Gastrocnemius medialis (tissue), 4 donors: ENCODE data around the gene MNDA. TPM values are rescaled to one million over a fixed set of nuclear protein-coding genes. Genes with fewer than 3 reads are reported as not detected.

ENCODE experiments used
- ATAC-seq, 2 donors: fragments of 150-250 bp; one replicate each; pipeline ENCODE4 v1.9.1; 2016
- DNase-seq, 2 donors: peaks; one replicate each; pipeline ENCODE4 v3.0.0-alpha.2; 2019
- H3K27ac ChIP-seq, 4 donors: fragments of 200-600 bp; sonication (generic); 1 replicate in 1 of 4; 2 replicates in 3 of 4; pipeline ENCODE4 v1.5.1; 2016 to 2018; ENCODE audit warnings: mild to moderate bottlenecking in 2 of 4, moderate library complexity in 1 of 4
- H3K27me3 ChIP-seq, 3 donors: fragments of 200-600 bp; sonication (generic) in 2 of 3; 1 replicate in 1 of 3; 2 replicates in 2 of 3; pipeline versions ENCODE4 v1.5.1 to v1.6.0; 2016 to 2019; ENCODE audit warnings: mild to moderate bottlenecking in 1 of 3, moderate library complexity in 1 of 3
- H3K36me3 ChIP-seq, 2 donors: fragments of 200-600 bp; sonication (generic) in 1 of 2; one replicate each; pipeline ENCODE4 v1.5.1; 2017 to 2018
- H3K4me1 ChIP-seq, 2 donors: fragments of 200-600 bp; sonication (generic) in 1 of 2; one replicate each; pipeline ENCODE4 v1.5.1; 2016 to 2017; ENCODE audit warnings: mild to moderate bottlenecking in 2 of 2
- H3K4me3 ChIP-seq, 4 donors: fragments of 200-600 bp; sonication (generic) in 3 of 4; 1 replicate in 1 of 4; 2 replicates in 3 of 4; pipeline ENCODE4 v1.5.1; 2016 to 2019; ENCODE audit warnings: mild to moderate bottlenecking in 2 of 4
- H3K9me3 ChIP-seq, 3 donors: fragments of 200-600 bp; sonication (generic) in 2 of 3; 1 replicate in 1 of 3; 2 replicates in 2 of 3; pipeline ENCODE4 v1.5.1; 2016 to 2019
- CTCF ChIP-seq, 5 experiments: fragments of 450-650 bp in 3 of 5; fragments of 200-600 bp in 2 of 5; sonication (generic) in 2 of 5; IDR thresholded peaks in 4 of 5; conservative IDR thresholded peaks in 1 of 5; 1 replicate in 4 of 5; 2 replicates in 1 of 5; pipeline ENCODE4 v1.5.1; 2016 to 2019; ENCODE audit warnings: antibody characterized with exemption in 5 of 5, mild to moderate bottlenecking in 3 of 5, moderate library complexity in 3 of 5
- POLR2A ChIP-seq, 2 donors: fragments of 450-650 bp; IDR thresholded peaks; one replicate each; pipeline ENCODE4 v1.6.1; 2017; ENCODE audit warnings: antibody characterized with exemption in 2 of 2, mild to moderate bottlenecking in 2 of 2, moderate library complexity in 2 of 2
- in situ Hi-C, 4 donors: fragments of 200-750 bp; cut with MboI; loops; one replicate each; pipeline versions ENCODE4 v1.15.0 to v1.8.0; 2017; ENCODE audit warnings: low sequenced_read_pairs in 4 of 4
- intact Hi-C: fragments of 100-400 bp; cut with DNase I; formaldehyde crosslinking; loops from one replicate; pipeline ENCODE4 v1.15.1; 2023; ENCODE audit warnings: low total_unique reads
- total RNA-seq, 4 donors: library from RNA; depleted of rRNA; stranded (reverse); fragments of >200 nt; gene quantifications; one replicate each; pipeline versions ENCODE4 v1.1.0 to v1.2.3, GENCODE V29; 2016

Gene MNDA
- total RNA-seq, 4 donors from 2014 or later = 1.0 to 2.7 (median 2.4) TPM

- no peaks in the 10 kb centered on the region for H3K9me3 ChIP-seq
- ATAC-seq (no peak), DNase-seq (no peak)
- H3K27me3 ChIP-seq = no peaks in the 10 kb centered on the region
- intact Hi-C loops (no loop called here), in situ Hi-C loops (no loop called here)
- H3K36me3 ChIP-seq = no peaks in the 10 kb centered on the region
- H3K27ac ChIP-seq = no peak overlapping the region
- no peaks in the 10 kb centered on the region for H3K4me1 ChIP-seq
- H3K4me3 ChIP-seq = no peak overlapping the region
- TF ChIP-seq POLR2A (IDR thresholded peaks at IDR 0.05) (no peak), CTCF (IDR thresholded peaks at IDR 0.05 in 4 of 5, conservative IDR thresholded peaks at IDR 0.05 in 1 of 5) (no peak)
These were observed 30.6 kb upstream of the MNDA start for GRCh38 chr1:158800526-158800925.

- no peaks in the 10 kb centered on the region for H3K27me3 ChIP-seq
- in situ Hi-C loops (no loop called here), intact Hi-C loops (no loop called here)
- no peaks in the 10 kb centered on the region for H3K36me3 ChIP-seq
- TF ChIP-seq CTCF (IDR thresholded peaks at IDR 0.05 in 4 of 5, conservative IDR thresholded peaks at IDR 0.05 in 1 of 5) (no peak), POLR2A (IDR thresholded peaks at IDR 0.05) (no peak)
- H3K27ac ChIP-seq = no peak overlapping the region
- H3K9me3 ChIP-seq = no peaks in the 10 kb centered on the region
- DNase-seq (no peak), ATAC-seq (no peak)
- no peak overlapping the region for H3K4me3 ChIP-seq
- no peaks in the 10 kb centered on the region for H3K4me1 ChIP-seq
These were observed 29.8 kb upstream of the MNDA start for GRCh38 chr1:158801396-158801795.

GRCh38 chr1:158803678-158804077 lies 27.5 kb upstream of the MNDA start:
- Histone ChIP-seq H3K27me3 (no peaks in the 10 kb centered on the region), H3K36me3 (no peaks in the 10 kb centered on the region), H3K4me1 (no peaks in the 10 kb centered on the region), H3K27ac (no peak overlapping the region), H3K9me3 (no peaks in the 10 kb centered on the region), H3K4me3 (no peak overlapping the region)
- DNase-seq (no peak), ATAC-seq (no peak)
- in situ Hi-C loops (no loop called here), intact Hi-C loops (no loop called here)
- no peak for TF ChIP-seq POLR2A (IDR thresholded peaks at IDR 0.05)
- no peak for TF ChIP-seq CTCF (IDR thresholded peaks at IDR 0.05 in 4 of 5, conservative IDR thresholded peaks at IDR 0.05 in 1 of 5)

- TF ChIP-seq POLR2A (IDR thresholded peaks at IDR 0.05) (no peak), CTCF (IDR thresholded peaks at IDR 0.05 in 4 of 5, conservative IDR thresholded peaks at IDR 0.05 in 1 of 5) (no peak)
- intact Hi-C loops (no loop called here), in situ Hi-C loops (no loop called here)
- ATAC-seq (no peak), DNase-seq (no peak)
- Histone ChIP-seq H3K9me3 (no peaks in the 10 kb centered on the region), H3K4me3 (no peak overlapping the region), H3K36me3 (no peaks in the 10 kb centered on the region), H3K27me3 (no peaks in the 10 kb centered on the region), H3K27ac (no peak overlapping the region), H3K4me1 (no peaks in the 10 kb centered on the region)
These were observed 24.1 kb upstream of the MNDA start for GRCh38 chr1:158806916-158807536.

- Histone ChIP-seq H3K9me3 (no peaks in the 10 kb centered on the region), H3K36me3 (no peaks in the 10 kb centered on the region), H3K4me1 (no peaks in the 10 kb centered on the region), H3K27ac (no peak overlapping the region), H3K27me3 (no peaks in the 10 kb centered on the region), H3K4me3 (no peak overlapping the region)
- ATAC-seq (no peak), DNase-seq (no peak)
- TF ChIP-seq POLR2A (IDR thresholded peaks at IDR 0.05) = no peak
- TF ChIP-seq CTCF (IDR thresholded peaks at IDR 0.05 in 4 of 5, conservative IDR thresholded peaks at IDR 0.05 in 1 of 5) = no peak
- in situ Hi-C loops (no loop called here), intact Hi-C loops (no loop called here)
These were observed 21.9 kb upstream of the MNDA start for GRCh38 chr1:158809256-158809655.
